Effector memory CD4-positive, alpha-beta T cell (primary cell): Measurements from ENCODE around the gene CNGA4.

ENCODE experiments used
- DNase-seq, 3 donors: peaks; one replicate each; pipeline ENCODE4 v3.0.0-alpha.2; 2020
- H3K27ac ChIP-seq: 2 replicates; pipeline ENCODE4 v1.7.0; 2013; ENCODE audit warnings: mild to moderate bottlenecking, low read length, moderate library complexity; ENCODE audit not compliant: insufficient read depth, poor library complexity, severe bottlenecking
- H3K27me3 ChIP-seq: replicated peaks from 2 replicates; pipeline ENCODE4 v1.7.0; 2013; ENCODE audit warnings: mild to moderate bottlenecking, low read length; ENCODE audit not compliant: insufficient read depth, control insufficient read depth, poor library complexity, severe bottlenecking
- H3K36me3 ChIP-seq: 2 replicates; pipeline ENCODE4 v1.7.0; 2013; ENCODE audit warnings: mild to moderate bottlenecking, low read length, moderate library complexity; ENCODE audit not compliant: control insufficient read depth, insufficient read depth
- H3K4me1 ChIP-seq: 2 replicates; pipeline ENCODE4 v1.7.0; 2013; ENCODE audit warnings: low read length, mild to moderate bottlenecking; ENCODE audit not compliant: control insufficient read depth, insufficient read depth, poor library complexity, severe bottlenecking
- H3K4me3 ChIP-seq: 2 replicates; pipeline ENCODE4 v1.7.0; 2013; ENCODE audit warnings: low read length, low read depth, mild to moderate bottlenecking; ENCODE audit not compliant: insufficient read depth, poor library complexity, severe bottlenecking
- H3K9me3 ChIP-seq: 2 replicates; pipeline ENCODE4 v1.7.0; 2013; ENCODE audit warnings: mild to moderate bottlenecking, low read length, moderate library complexity; ENCODE audit not compliant: control insufficient read depth
- total RNA-seq, 3 donors: gene quantifications; one replicate each; lab custom pipeline; 2026; lab: John Stamatoyannopoulos, UW

The CNGA4 gene, protein sequence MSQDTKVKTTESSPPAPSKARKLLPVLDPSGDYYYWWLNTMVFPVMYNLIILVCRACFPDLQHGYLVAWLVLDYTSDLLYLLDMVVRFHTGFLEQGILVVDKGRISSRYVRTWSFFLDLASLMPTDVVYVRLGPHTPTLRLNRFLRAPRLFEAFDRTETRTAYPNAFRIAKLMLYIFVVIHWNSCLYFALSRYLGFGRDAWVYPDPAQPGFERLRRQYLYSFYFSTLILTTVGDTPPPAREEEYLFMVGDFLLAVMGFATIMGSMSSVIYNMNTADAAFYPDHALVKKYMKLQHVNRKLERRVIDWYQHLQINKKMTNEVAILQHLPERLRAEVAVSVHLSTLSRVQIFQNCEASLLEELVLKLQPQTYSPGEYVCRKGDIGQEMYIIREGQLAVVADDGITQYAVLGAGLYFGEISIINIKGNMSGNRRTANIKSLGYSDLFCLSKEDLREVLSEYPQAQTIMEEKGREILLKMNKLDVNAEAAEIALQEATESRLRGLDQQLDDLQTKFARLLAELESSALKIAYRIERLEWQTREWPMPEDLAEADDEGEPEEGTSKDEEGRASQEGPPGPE
- total RNA-seq = 0 to 0.19 (median 0.09) reads per million in 3 donors

DNA sequence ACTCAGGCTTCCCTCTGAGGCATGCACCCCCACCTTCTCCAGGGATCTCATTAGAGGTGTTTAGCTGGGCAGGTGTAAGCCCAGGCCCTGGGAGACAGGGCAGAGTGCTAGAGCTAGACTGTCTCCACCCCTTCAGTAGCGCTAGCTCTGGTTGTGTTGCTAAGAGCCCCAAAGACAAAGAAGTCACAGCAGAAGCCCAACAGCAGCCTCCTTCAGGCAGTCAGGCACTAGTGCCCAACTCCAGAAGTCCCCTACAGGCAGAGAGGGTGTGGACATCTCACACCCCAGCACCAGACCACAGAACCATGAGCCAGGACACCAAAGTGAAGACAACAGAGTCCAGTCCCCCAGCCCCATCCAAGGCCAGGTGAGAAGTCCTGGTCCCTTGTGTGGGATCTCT, at the start of gene CNGA4:
Gene CNGA4, plus strand, starts transcription at position 188 of the 400 bp plus-strand sequence. Its CDS starts 118 bp downstream, at position 306.
- Histone ChIP-seq H3K36me3 (no peaks in the 10 kb centered on the region), H3K27ac (no peak within 1 kb of the TSS), H3K4me3 (no peak within 1 kb of the TSS), H3K27me3 (no peaks in the 10 kb centered on the region), H3K9me3 (no peaks in the 10 kb centered on the region), H3K4me1 (peaks cover 2% of the 10 kb centered on the region)
- DNase-seq = no peak

DNA sequence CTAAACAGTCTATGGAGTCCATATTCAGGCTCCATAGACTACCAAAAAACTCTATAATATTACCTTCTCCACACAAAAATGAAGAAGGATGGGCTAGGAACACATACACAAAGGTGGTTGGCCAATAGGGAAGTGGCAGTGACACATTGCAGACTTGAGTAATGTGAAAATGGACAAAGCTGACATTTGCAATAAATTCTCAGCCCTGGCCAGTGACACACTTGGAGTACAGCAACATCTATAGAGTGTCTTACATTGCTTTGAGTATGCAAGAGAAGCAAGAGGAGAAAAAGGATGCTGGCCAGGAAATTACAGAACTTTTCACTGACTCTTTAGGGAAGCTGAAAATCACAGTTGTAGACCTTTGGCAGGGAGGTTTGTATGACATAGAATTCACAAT, 47.1 kb upstream of the CNGA4 start:
- Histone ChIP-seq H3K4me1 (no peaks in the 10 kb centered on the region), H3K27me3 (no peaks in the 10 kb centered on the region), H3K27ac (no peak overlapping the region), H3K36me3 (no peaks in the 10 kb centered on the region), H3K9me3 (no peaks in the 10 kb centered on the region), H3K4me3 (no peak overlapping the region)
- DNase-seq = no peak

DNA sequence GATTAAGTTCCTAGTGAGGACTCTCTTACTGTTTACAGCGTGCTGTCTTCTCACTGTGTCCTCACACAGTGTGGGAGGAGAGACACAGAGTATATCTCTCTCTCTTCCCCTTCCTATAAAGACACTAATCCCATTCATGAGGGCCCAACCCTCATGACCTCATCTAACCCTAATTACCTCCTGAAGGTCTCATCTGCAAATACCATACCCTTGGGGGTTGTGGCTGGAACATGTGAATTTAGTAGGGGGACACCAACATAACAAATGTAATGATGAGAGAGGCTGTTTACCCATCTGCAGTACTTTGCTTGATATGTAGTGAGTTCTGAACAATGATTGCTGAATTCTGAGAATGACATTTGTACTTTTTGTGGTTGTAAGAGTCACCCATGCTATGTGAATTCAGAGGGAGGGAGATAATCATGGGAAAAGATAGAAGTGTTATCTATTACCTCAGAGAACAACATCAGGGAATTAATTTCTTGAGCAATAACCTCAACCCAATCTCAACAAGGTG, 44.8 kb upstream of the CNGA4 start:
- H3K4me3 ChIP-seq = no peak overlapping the region
- no peaks in the 10 kb centered on the region for H3K9me3 ChIP-seq
- no peak overlapping the region for H3K27ac ChIP-seq
- H3K27me3 ChIP-seq = no peaks in the 10 kb centered on the region
- H3K4me1 ChIP-seq = no peaks in the 10 kb centered on the region
- no peak for DNase-seq
- no peaks in the 10 kb centered on the region for H3K36me3 ChIP-seq

DNA sequence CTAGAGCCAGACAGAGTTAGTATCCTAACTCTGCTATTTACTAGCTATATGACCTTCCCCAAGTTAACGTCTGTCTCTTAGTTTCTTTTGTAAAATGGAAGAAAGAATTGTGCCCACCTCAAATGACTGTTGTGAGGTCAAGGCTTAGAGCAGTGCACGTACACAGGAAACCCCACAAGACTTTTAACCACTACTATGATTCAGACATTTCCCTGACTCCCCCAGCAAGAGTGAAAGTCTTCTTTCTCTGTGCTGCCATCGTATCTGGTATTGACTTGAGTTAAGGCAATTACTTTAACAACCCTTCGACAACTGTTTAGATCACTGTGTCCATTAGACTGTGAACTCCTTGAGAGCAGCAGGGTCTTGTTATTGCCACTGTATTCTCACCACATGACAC, 42.5 kb upstream of the CNGA4 start:
- no peaks in the 10 kb centered on the region for H3K27me3 ChIP-seq
- no peak overlapping the region for H3K4me3 ChIP-seq
- no peak overlapping the region for H3K27ac ChIP-seq
- no peaks in the 10 kb centered on the region for H3K4me1 ChIP-seq
- DNase-seq = no peak
- H3K9me3 ChIP-seq = no peaks in the 10 kb centered on the region
- H3K36me3 ChIP-seq = no peaks in the 10 kb centered on the region

DNA sequence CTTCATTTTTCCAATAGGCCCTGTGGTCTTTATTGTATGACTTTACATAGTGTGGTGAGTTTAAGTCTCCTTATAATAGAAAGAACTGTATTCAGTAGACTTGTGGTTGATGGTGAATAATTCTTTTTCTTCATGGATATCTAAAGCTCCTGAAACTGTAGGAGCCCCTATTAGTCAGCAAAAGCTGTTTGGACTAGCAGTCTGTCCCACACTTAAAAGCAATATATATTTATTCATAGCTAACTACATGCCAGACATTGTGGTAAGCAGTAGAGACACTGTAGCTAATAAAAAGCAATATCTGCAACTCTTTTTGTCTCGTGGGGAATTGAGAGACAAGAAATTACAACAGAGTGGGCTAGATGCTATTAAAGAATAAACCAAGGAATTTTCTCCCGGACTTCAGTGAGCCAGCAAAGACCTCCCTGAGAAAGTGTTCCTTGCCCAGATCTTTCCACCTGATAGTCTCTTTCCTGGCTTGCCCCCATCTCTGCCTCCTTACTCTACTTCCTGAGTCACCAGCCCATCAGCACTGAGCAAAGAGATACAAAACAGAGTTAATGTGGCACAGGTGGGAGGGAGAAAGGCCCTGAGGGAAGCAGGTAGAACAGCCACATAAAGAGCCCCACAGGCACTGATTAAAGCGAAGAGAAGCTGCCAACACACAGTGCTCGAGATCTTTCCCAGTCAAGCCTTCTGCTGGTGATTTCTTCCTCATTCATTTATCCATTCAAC, 41.3 kb upstream of the CNGA4 start:
- no peak for DNase-seq
- no peaks in the 10 kb centered on the region for H3K36me3 ChIP-seq
- no peak overlapping the region for H3K4me3 ChIP-seq
- no peaks in the 10 kb centered on the region for H3K27me3 ChIP-seq
- no peaks in the 10 kb centered on the region for H3K9me3 ChIP-seq
- H3K27ac ChIP-seq = no peak overlapping the region
- peaks cover under 1% of the 10 kb centered on the region for H3K4me1 ChIP-seq

DNA sequence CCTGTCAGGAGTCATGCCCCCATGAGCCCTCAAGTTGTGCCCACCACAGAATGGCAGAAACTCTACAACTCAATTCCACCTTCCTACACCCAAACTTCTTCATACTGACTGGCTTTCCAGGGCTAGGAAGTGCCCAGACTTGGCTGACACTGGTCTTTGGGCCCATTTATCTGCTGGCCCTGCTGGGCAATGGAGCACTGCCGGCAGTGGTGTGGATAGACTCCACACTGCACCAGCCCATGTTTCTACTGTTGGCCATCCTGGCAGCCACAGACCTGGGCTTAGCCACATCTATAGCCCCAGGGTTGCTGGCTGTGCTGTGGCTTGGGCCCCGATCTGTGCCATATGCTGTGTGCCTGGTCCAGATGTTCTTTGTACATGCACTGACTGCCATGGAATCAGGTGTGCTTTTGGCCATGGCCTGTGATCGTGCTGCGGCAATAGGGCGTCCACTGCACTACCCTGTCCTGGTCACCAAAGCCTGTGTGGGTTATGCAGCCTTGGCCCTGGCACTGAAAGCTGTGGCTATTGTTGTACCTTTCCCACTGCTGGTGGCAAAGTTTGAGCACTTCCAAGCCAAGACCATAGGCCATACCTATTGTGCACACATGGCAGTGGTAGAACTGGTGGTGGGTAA, 39.6 kb upstream of the CNGA4 start, which contains the start of gene OR52W1:
Gene OR52W1, plus strand, starts transcription at position 51 of the 637 bp plus-strand sequence. Its CDS starts 0 bp downstream, at position 51.
- H3K27ac ChIP-seq = no peak within 1 kb of the TSS
- peaks cover 14% of the 10 kb centered on the region for H3K4me1 ChIP-seq

DNA sequence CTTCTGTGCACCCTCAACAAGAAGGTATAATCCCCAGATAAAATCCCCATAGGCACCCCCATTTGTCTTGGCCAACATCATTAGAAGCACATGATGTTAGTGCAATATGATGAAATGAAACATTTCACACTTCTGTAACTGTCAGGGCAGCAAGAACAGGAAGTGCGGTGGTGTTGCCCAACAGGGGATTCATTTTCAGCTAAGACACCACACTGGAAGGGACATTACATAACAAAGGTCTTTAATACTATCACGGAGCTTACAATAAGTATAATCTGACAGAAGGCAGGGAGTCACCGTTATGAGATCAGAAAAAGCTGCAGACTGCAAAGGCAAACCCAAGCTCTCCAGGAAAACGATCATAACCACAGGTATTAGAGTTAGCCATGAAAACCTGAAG, 37.9 kb upstream of the CNGA4 start:
- H3K27me3 ChIP-seq = no peaks in the 10 kb centered on the region
- H3K36me3 ChIP-seq = no peaks in the 10 kb centered on the region
- no peak for DNase-seq
- no peaks in the 10 kb centered on the region for H3K9me3 ChIP-seq
- peaks cover 15% of the 10 kb centered on the region for H3K4me1 ChIP-seq
- no peak overlapping the region for H3K27ac ChIP-seq
- H3K4me3 ChIP-seq = no peak overlapping the region

More for the DNA sequence above, 39.6 kb upstream of the CNGA4 start, which contains the start of gene OR52W1:
- H3K4me3 ChIP-seq = no peak within 1 kb of the TSS
- H3K36me3 ChIP-seq = no peaks in the 10 kb centered on the region
- H3K9me3 ChIP-seq = no peaks in the 10 kb centered on the region
- no peaks in the 10 kb centered on the region for H3K27me3 ChIP-seq
- DNase-seq = no peak

DNA sequence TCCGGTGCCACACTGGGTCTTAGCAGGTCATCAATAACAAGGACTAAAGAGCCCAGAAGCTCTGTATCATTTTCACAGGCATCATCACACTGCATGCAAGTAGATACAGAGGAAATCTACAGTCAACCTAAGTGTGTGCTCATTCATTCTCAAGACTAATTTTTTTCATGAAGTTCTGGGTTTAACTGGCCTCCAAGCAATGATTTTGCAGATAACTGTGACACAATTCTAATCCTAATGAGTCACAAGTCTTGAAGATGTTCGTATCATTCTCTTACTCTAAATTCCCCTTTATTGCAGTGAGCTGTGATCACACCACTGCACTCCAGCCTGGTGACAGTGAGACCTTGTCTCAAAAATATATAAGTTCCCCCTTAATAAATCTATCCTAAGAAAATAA, 37.4 kb upstream of the CNGA4 start:
- H3K4me3 ChIP-seq = no peak overlapping the region
- no peak overlapping the region for H3K27ac ChIP-seq
- no peak for DNase-seq
- no peaks in the 10 kb centered on the region for H3K36me3 ChIP-seq
- no peaks in the 10 kb centered on the region for H3K9me3 ChIP-seq
- H3K27me3 ChIP-seq = no peaks in the 10 kb centered on the region
- H3K4me1 ChIP-seq = peaks cover 15% of the 10 kb centered on the region

DNA sequence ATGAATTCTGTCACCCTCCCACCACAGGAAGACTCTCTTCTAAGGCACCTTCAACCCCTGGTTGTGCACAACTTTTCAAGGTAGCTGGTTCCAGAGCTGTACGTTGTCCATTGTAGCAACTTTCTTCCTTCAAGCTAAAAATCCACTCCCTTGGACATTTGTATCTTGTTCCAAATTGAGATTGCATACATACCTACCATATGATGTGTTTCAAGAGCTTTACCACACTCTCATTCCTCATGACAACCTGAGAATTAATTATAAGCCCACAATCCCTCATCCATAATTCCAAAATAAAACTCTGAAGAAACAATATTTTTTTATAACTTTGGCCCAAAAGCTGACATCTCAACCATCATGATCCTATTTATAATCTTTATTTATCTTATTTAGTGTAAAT, 36.8 kb upstream of the CNGA4 start:
- Histone ChIP-seq H3K27me3 (no peaks in the 10 kb centered on the region), H3K36me3 (no peaks in the 10 kb centered on the region), H3K9me3 (no peaks in the 10 kb centered on the region), H3K4me3 (no peak overlapping the region), H3K27ac (no peak overlapping the region), H3K4me1 (peaks cover 15% of the 10 kb centered on the region)
- no peak for DNase-seq
